Panc1 (cell line): ENCODE measurements around the gene CLCN1. TPM values are rescaled to one million over a fixed set of nuclear protein-coding genes. Genes with fewer than 3 reads are reported as not detected.

Experiments used
- ATAC-seq: fragments of 200-7000 bp; cut with Tn5 transposase; 2 replicates; pipeline ENCODE4 v1.9.1; 2020; ENCODE audit warnings: mild to moderate bottlenecking, moderate library complexity
- BruUV-seq: library from RNA; stranded (reverse); fragments of 400-500 nt; replicated peaks from 2 replicates; lab custom pipeline; 2021; lab: Mats Ljungman, UMichigan
- CTCF ChIA-PET: fragments of 300-600 bp; sonication (Branson Sonifier 250); formaldehyde crosslinking; loops from one replicate; lab custom pipeline; 2022; ENCODE audit warnings: antibody characterized with exemption; lab: Charles Lee
- POLR2A ChIA-PET: fragments of 300-600 bp; sonication (Branson Sonifier 250); formaldehyde crosslinking; loops from one replicate; lab custom pipeline; 2022; ENCODE audit warnings: antibody characterized with exemption; lab: Charles Lee
- DNase-seq: peaks from one replicate; pipeline ENCODE4 v3.0.0-alpha.2; 2010; ENCODE audit warnings: low read depth, low spot score
- H3K27ac ChIP-seq: 2 replicates; pipeline ENCODE4 v1.5.1; 2011; ENCODE audit warnings: mild to moderate bottlenecking, low read length, inconsistent platforms
- H3K27me3 ChIP-seq: fragments of 200-500 bp; sonication (Bioruptor generic); 2 replicates; pipeline ENCODE4 v1.6.0; 2014; ENCODE audit warnings: low read length, inconsistent platforms; ENCODE audit not compliant: control insufficient read depth, insufficient read depth
- H3K36me3 ChIP-seq: fragments of 200-500 bp; sonication (Bioruptor generic); 2 replicates; pipeline ENCODE4 v1.5.1; 2014; ENCODE audit warnings: inconsistent platforms, mild to moderate bottlenecking, low read length, moderate library complexity; ENCODE audit not compliant: control insufficient read depth, insufficient read depth
- H3K4me1 ChIP-seq: 2 replicates; pipeline ENCODE4 v1.5.1; 2011; ENCODE audit warnings: inconsistent platforms, mild to moderate bottlenecking, low read length, moderate library complexity; ENCODE audit not compliant: control insufficient read depth, insufficient read depth
- H3K4me3 ChIP-seq, 2 experiments: 2 replicates each; pipeline ENCODE4 v1.5.1; 2011 to 2012; ENCODE audit warnings: low read depth in 2 of 2, low read length in 2 of 2, mild to moderate bottlenecking in 2 of 2, inconsistent platforms in 1 of 2, moderate library complexity in 1 of 2
- H3K9me3 ChIP-seq: fragments of 200-500 bp; sonication (Bioruptor generic); 2 replicates; pipeline ENCODE4 v1.5.1; 2014; ENCODE audit warnings: low read depth, mild to moderate bottlenecking, inconsistent platforms, low read length, moderate library complexity; ENCODE audit not compliant: control insufficient read depth, insufficient read depth
- POLR2AphosphoS5 ChIP-seq: IDR thresholded peaks from 2 replicates; pipeline ENCODE4 v1.6.1; 2012; ENCODE audit warnings: mild to moderate bottlenecking, low read depth, low read length, moderate library complexity
- SIN3A ChIP-seq: IDR thresholded peaks from 2 replicates; pipeline ENCODE4 v1.6.1; 2012; ENCODE audit warnings: low read depth, mild to moderate bottlenecking, low read length, moderate library complexity, borderline replicate concordance; ENCODE audit not compliant: insufficient read depth
- TCF7L2 ChIP-seq: IDR thresholded peaks from 2 replicates; pipeline ENCODE4 v1.6.1; 2011; ENCODE audit warnings: mild to moderate bottlenecking, low read depth, low read length, inconsistent platforms
- in situ Hi-C: cut with HindIII; loops from 2 replicates; pipeline ENCODE4 v1.10.0; 2016; ENCODE audit warnings: low sequenced_read_pairs, low pct_unique_long_range_greater_than_20kb
- intact Hi-C: fragments of 100-400 bp; cut with micrococcal nuclease; formaldehyde crosslinking; loops from one replicate; pipeline ENCODE4 v1.10.0; 2022; ENCODE audit not compliant: unreplicated experiment
- total RNA-seq: library from RNA; stranded (reverse); gene quantifications from one replicate; pipeline ENCODE4 v1.2.1, GENCODE V29; 2021; ENCODE audit not compliant: unreplicated experiment
- TF ChIP-seq, protein P1 (sequence below), 2 experiments: IDR thresholded peaks; 2 replicates each; pipeline ENCODE4 v1.6.1; 2011 to 2012; ENCODE audit warnings: low read depth in 2 of 2, control low read depth in 1 of 2, low read length in 1 of 2, mild to moderate bottlenecking in 1 of 2, moderate library complexity in 1 of 2; ENCODE audit not compliant: insufficient read depth in 1 of 2
- TF ChIP-seq, protein P2 (sequence below): fragments of 450-650 bp; IDR thresholded peaks from 2 replicates; pipeline ENCODE4 v1.5.1; 2017; ENCODE audit warnings: mild to moderate bottlenecking

CLCN1 gene
- total RNA-seq, 1 experiment from 2014 or later, result 0.15 TPM

- ATAC-seq (no peak), DNase-seq (no peak)
- TF ChIP-seq, protein P1, sequence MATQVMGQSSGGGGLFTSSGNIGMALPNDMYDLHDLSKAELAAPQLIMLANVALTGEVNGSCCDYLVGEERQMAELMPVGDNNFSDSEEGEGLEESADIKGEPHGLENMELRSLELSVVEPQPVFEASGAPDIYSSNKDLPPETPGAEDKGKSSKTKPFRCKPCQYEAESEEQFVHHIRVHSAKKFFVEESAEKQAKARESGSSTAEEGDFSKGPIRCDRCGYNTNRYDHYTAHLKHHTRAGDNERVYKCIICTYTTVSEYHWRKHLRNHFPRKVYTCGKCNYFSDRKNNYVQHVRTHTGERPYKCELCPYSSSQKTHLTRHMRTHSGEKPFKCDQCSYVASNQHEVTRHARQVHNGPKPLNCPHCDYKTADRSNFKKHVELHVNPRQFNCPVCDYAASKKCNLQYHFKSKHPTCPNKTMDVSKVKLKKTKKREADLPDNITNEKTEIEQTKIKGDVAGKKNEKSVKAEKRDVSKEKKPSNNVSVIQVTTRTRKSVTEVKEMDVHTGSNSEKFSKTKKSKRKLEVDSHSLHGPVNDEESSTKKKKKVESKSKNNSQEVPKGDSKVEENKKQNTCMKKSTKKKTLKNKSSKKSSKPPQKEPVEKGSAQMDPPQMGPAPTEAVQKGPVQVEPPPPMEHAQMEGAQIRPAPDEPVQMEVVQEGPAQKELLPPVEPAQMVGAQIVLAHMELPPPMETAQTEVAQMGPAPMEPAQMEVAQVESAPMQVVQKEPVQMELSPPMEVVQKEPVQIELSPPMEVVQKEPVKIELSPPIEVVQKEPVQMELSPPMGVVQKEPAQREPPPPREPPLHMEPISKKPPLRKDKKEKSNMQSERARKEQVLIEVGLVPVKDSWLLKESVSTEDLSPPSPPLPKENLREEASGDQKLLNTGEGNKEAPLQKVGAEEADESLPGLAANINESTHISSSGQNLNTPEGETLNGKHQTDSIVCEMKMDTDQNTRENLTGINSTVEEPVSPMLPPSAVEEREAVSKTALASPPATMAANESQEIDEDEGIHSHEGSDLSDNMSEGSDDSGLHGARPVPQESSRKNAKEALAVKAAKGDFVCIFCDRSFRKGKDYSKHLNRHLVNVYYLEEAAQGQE (IDR thresholded peaks at IDR 0.05; ENCODE audit: insufficient read depth in 1 of 2, low read depth in 2 of 2, low read length in 1 of 2), result no peak
- TF ChIP-seq TCF7L2 (no peak), SIN3A (no peak), POLR2AphosphoS5 (no peak)
- TF ChIP-seq, protein P2, sequence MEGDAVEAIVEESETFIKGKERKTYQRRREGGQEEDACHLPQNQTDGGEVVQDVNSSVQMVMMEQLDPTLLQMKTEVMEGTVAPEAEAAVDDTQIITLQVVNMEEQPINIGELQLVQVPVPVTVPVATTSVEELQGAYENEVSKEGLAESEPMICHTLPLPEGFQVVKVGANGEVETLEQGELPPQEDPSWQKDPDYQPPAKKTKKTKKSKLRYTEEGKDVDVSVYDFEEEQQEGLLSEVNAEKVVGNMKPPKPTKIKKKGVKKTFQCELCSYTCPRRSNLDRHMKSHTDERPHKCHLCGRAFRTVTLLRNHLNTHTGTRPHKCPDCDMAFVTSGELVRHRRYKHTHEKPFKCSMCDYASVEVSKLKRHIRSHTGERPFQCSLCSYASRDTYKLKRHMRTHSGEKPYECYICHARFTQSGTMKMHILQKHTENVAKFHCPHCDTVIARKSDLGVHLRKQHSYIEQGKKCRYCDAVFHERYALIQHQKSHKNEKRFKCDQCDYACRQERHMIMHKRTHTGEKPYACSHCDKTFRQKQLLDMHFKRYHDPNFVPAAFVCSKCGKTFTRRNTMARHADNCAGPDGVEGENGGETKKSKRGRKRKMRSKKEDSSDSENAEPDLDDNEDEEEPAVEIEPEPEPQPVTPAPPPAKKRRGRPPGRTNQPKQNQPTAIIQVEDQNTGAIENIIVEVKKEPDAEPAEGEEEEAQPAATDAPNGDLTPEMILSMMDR, result no peak
- POLR2A ChIA-PET, result interaction anchor here (0.7 kb wide), 1 partner anchor 8 kb away, joined by 11 read pairs; no protein-coding TSS in a partner anchor
- H3K9me3 ChIP-seq, result no peaks in the 10 kb centered on the region
- in situ Hi-C loops, result no loop called here
- peaks cover 15% of the 10 kb centered on the region for H3K27me3 ChIP-seq
- no peaks in the 10 kb centered on the region for H3K36me3 ChIP-seq
- CTCF ChIA-PET, result no interaction called here
- no peak overlapping the region for H3K4me3 ChIP-seq
- no peaks in the 10 kb centered on the region for H3K4me1 ChIP-seq
- H3K27ac ChIP-seq, result no peak overlapping the region
- no TSS peak for BruUV-seq
- intact Hi-C loops, result no loop called here
Measured at GRCh38 chr7:143337216-143337615, 21.3 kb downstream of the CLCN1 start.

GRCh38 chr7:143341842-143342241 is 25.9 kb downstream of the CLCN1 start:
- in situ Hi-C loops, result no loop called here
- DNase-seq (no peak), ATAC-seq (no peak)
- TF ChIP-seq, protein P2, result no peak
- TF ChIP-seq TCF7L2 (no peak), SIN3A (no peak), POLR2AphosphoS5 (no peak)
- TF ChIP-seq, protein P1 (IDR thresholded peaks at IDR 0.05; ENCODE audit: insufficient read depth in 1 of 2, low read depth in 2 of 2, low read length in 1 of 2), result no peak
- intact Hi-C loops, result no loop called here
- Histone ChIP-seq H3K9me3 (no peaks in the 10 kb centered on the region), H3K4me1 (no peaks in the 10 kb centered on the region), H3K36me3 (no peaks in the 10 kb centered on the region), H3K27ac (no peak overlapping the region), H3K4me3 (no peak overlapping the region), H3K27me3 (peaks cover 9% of the 10 kb centered on the region)
- ChIA-PET POLR2A (no interaction called here), CTCF (no interaction called here)
- no TSS peak for BruUV-seq
